HEK293T (cell line): Measurements from ENCODE around the gene DGLUCY.

Experiments
- ARNT ChIP-seq: fragments of 450-650 bp; IDR thresholded peaks from 2 replicates; pipeline ENCODE4 v1.6.1; 2017; ENCODE audit warnings: mild to moderate bottlenecking
- CTBP1 ChIP-seq: fragments of 450-650 bp; IDR thresholded peaks from 2 replicates; pipeline ENCODE4 v1.6.1; 2016; ENCODE audit warnings: borderline replicate concordance
- FOXK2 ChIP-seq: fragments of 450-650 bp; IDR thresholded peaks from 2 replicates; pipeline ENCODE4 v1.6.1; 2016; ENCODE audit warnings: mild to moderate bottlenecking
- FOXM1 ChIP-seq: fragments of 450-650 bp; IDR thresholded peaks from 2 replicates; pipeline ENCODE4 v1.6.1; 2017; ENCODE audit warnings: mild to moderate bottlenecking, borderline replicate concordance
- PKNOX1 ChIP-seq: fragments of 450-650 bp; IDR thresholded peaks from 2 replicates; pipeline ENCODE4 v1.6.1; 2016
- SP1 ChIP-seq: fragments of 450-650 bp; IDR thresholded peaks from 2 replicates; pipeline ENCODE4 v1.6.1; 2017
- SUZ12 ChIP-seq: fragments of 450-650 bp; IDR thresholded peaks from 2 replicates; pipeline ENCODE4 v1.6.1; 2016; ENCODE audit warnings: mild to moderate bottlenecking
- TARDBP ChIP-seq: fragments of 450-650 bp; IDR thresholded peaks from 2 replicates; pipeline ENCODE4 v1.6.1; 2016
- ZNF384 ChIP-seq: fragments of 450-650 bp; IDR thresholded peaks from 2 replicates; pipeline ENCODE4 v1.6.1; 2016

- TF ChIP-seq SUZ12 (no peak), ZNF384 (no peak), TARDBP (no peak), SP1 (no peak), FOXM1 (no peak), ARNT (no peak), PKNOX1 (no peak), FOXK2 (no peak), CTBP1 (no peak)
Observed at GRCh38 chr14:91144425-91145145, 30.7 kb downstream of the DGLUCY start.
